Effector memory CD4-positive, alpha-beta T cell (primary cell): ENCODE measurements around the gene BACH2.

Experiments used
- DNase-seq, 3 donors: peaks; one replicate each; pipeline ENCODE4 v3.0.0-alpha.2; 2020
- H3K27ac ChIP-seq: 2 replicates; pipeline ENCODE4 v1.7.0; 2013; ENCODE audit warnings: mild to moderate bottlenecking, low read length, moderate library complexity; ENCODE audit not compliant: insufficient read depth, poor library complexity, severe bottlenecking
- H3K27me3 ChIP-seq: replicated peaks from 2 replicates; pipeline ENCODE4 v1.7.0; 2013; ENCODE audit warnings: mild to moderate bottlenecking, low read length; ENCODE audit not compliant: insufficient read depth, control insufficient read depth, poor library complexity, severe bottlenecking
- H3K36me3 ChIP-seq: 2 replicates; pipeline ENCODE4 v1.7.0; 2013; ENCODE audit warnings: mild to moderate bottlenecking, low read length, moderate library complexity; ENCODE audit not compliant: control insufficient read depth, insufficient read depth
- H3K4me1 ChIP-seq: 2 replicates; pipeline ENCODE4 v1.7.0; 2013; ENCODE audit warnings: low read length, mild to moderate bottlenecking; ENCODE audit not compliant: control insufficient read depth, insufficient read depth, poor library complexity, severe bottlenecking
- H3K4me3 ChIP-seq: 2 replicates; pipeline ENCODE4 v1.7.0; 2013; ENCODE audit warnings: low read length, low read depth, mild to moderate bottlenecking; ENCODE audit not compliant: insufficient read depth, poor library complexity, severe bottlenecking
- H3K9me3 ChIP-seq: 2 replicates; pipeline ENCODE4 v1.7.0; 2013; ENCODE audit warnings: mild to moderate bottlenecking, low read length, moderate library complexity; ENCODE audit not compliant: control insufficient read depth

The BACH2 gene

GRCh38 chr6:90192857-90193256 lies 103.8 kb downstream of the BACH2 start:
- H3K9me3 ChIP-seq, result no peaks in the 10 kb centered on the region
- no peak overlapping the region for H3K4me3 ChIP-seq
- no peaks in the 10 kb centered on the region for H3K27me3 ChIP-seq
- H3K36me3 ChIP-seq, result peaks cover under 1% of the 10 kb centered on the region
- H3K27ac ChIP-seq, result no peak overlapping the region
- no peak for DNase-seq
- no peaks in the 10 kb centered on the region for H3K4me1 ChIP-seq

- no peak for DNase-seq
- Histone ChIP-seq H3K4me1 (no peaks in the 10 kb centered on the region), H3K27me3 (no peaks in the 10 kb centered on the region), H3K9me3 (no peaks in the 10 kb centered on the region), H3K4me3 (no peak overlapping the region), H3K27ac (no peak overlapping the region), H3K36me3 (no peaks in the 10 kb centered on the region)
These were observed 105.8 kb downstream of the BACH2 start for GRCh38 chr6:90190752-90191395.

GRCh38 chr6:90190131-90190530 lies 106.5 kb downstream of the BACH2 start:
- Histone ChIP-seq H3K4me3 (no peak overlapping the region), H3K27me3 (no peaks in the 10 kb centered on the region), H3K27ac (no peak overlapping the region), H3K4me1 (no peaks in the 10 kb centered on the region), H3K9me3 (no peaks in the 10 kb centered on the region), H3K36me3 (no peaks in the 10 kb centered on the region)
- no peak for DNase-seq

GRCh38 chr6:90187437-90188121 lies 109.1 kb downstream of the BACH2 start:
- no peaks in the 10 kb centered on the region for H3K4me1 ChIP-seq
- H3K27me3 ChIP-seq, result no peaks in the 10 kb centered on the region
- no peak overlapping the region for H3K4me3 ChIP-seq
- H3K9me3 ChIP-seq, result no peaks in the 10 kb centered on the region
- H3K36me3 ChIP-seq, result no peaks in the 10 kb centered on the region
- H3K27ac ChIP-seq, result peak overlapping the region; percentile 32
- DNase-seq, result no peak

DNA sequence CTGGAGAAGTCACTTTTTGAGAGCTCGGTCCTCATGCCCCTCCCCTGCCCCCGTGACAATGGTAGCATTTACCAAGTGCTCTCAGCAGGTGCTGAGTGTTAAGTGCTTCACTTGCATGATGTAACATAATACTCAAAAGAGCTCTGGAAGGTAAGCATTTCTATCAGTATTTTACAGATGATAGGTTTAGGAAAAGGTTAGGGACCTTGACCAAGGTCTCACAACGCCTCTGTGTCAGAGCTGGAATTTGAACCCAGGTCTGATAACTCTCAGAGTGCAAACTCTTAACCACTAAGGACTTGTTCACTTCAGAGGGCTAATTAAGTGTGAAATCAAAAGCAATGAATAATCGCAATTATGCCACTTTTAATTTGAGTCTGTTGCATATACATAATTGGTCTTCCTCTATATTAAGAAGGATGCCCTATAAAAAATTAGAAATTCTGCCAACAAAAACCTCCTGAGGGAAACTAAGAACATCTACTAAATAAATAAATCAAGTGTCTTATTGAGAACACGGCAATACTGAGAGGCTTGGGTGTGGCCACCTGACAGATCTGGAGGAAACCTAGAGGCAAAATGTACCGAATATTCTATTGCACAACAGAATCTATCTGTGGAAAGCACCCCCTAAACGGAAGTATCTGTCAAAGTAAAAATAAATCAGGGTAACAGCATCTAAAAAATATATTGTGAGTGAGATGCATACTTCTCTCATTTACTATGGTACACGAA lies 109.8 kb downstream of the BACH2 start:
- no peaks in the 10 kb centered on the region for H3K9me3 ChIP-seq

GRCh38 chr6:90186026-90186425 lies 110.6 kb downstream of the BACH2 start:
- Histone ChIP-seq H3K27ac (no peak overlapping the region), H3K27me3 (no peaks in the 10 kb centered on the region), H3K9me3 (no peaks in the 10 kb centered on the region), H3K4me1 (no peaks in the 10 kb centered on the region), H3K4me3 (no peak overlapping the region), H3K36me3 (no peaks in the 10 kb centered on the region)
- DNase-seq, result no peak

More for the DNA sequence above, 109.8 kb downstream of the BACH2 start:
- Histone ChIP-seq H3K36me3 (no peaks in the 10 kb centered on the region), H3K4me1 (no peaks in the 10 kb centered on the region), H3K27ac (peak overlapping the region; percentile 32), H3K4me3 (no peak overlapping the region), H3K27me3 (no peaks in the 10 kb centered on the region)
- DNase-seq, result no peak

GRCh38 chr6:90184334-90185298 lies 112.0 kb downstream of the BACH2 start:
- Histone ChIP-seq H3K27ac (no peak overlapping the region), H3K36me3 (no peaks in the 10 kb centered on the region), H3K4me1 (no peaks in the 10 kb centered on the region), H3K27me3 (no peaks in the 10 kb centered on the region), H3K4me3 (no peak overlapping the region), H3K9me3 (no peaks in the 10 kb centered on the region)
- no peak for DNase-seq

GRCh38 chr6:90183587-90184333 lies 112.9 kb downstream of the BACH2 start:
- Histone ChIP-seq H3K4me1 (no peaks in the 10 kb centered on the region), H3K27ac (no peak overlapping the region), H3K9me3 (no peaks in the 10 kb centered on the region), H3K27me3 (no peaks in the 10 kb centered on the region), H3K36me3 (no peaks in the 10 kb centered on the region), H3K4me3 (no peak overlapping the region)
- DNase-seq, result no peak

GRCh38 chr6:90180526-90180925 lies 116.1 kb downstream of the BACH2 start:
- no peak for DNase-seq
- no peaks in the 10 kb centered on the region for H3K27me3 ChIP-seq
- no peaks in the 10 kb centered on the region for H3K36me3 ChIP-seq
- peaks cover 18% of the 10 kb centered on the region for H3K4me1 ChIP-seq
- H3K4me3 ChIP-seq, result no peak overlapping the region
- H3K9me3 ChIP-seq, result no peaks in the 10 kb centered on the region
- H3K27ac ChIP-seq, result no peak overlapping the region
